Measurements from ENCODE around the gene NHS.

NHS gene

DNA sequence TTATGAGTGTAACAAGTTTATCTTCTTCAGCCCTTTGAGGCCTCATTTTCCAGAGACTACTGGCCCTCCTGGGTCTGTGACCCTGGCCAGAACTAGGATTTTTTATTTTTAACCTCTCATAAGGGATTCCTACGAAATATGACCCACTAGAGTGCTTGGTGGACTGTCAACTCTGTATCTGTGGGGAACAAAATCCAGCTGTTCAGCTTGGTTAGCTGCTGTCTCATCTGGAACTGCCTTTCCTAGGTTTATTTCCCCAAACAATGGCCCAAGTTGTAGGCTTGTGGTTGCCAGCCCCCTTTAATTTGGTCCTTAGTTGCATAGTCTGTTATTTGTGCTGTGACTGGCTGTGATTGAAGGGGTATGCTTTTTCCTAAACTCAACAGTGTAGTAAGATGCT, 56.2 kb downstream of the NHS start:
- Histone ChIP-seq H3K18ac (ENCODE audit: low read length) (no peak overlapping the region), H3K56ac (ENCODE audit: low read length) (no peak overlapping the region), H2BK15ac (replicated peaks; ENCODE audit: low read depth) (no peak overlapping the region), H2BK5ac (ENCODE audit: low read length) (no peak overlapping the region), H3K4me2 (ENCODE audit: low read length) (no peak overlapping the region), H4K5ac (ENCODE audit: low read length) (no peak overlapping the region), H3K9ac (ENCODE audit: low read length) (no peak overlapping the region), H3K4me3 (ENCODE audit: low read length) (no peak overlapping the region), H3K79me2 (ENCODE audit: control insufficient read depth, insufficient read depth, low read length) (no peaks in the 10 kb centered on the region), H3K36me3 (ENCODE audit: control insufficient read depth, insufficient read depth, low read length) (no peaks in the 10 kb centered on the region), H3K4ac (ENCODE audit: low read depth, low read length) (no peak overlapping the region), H4K8ac (ENCODE audit: low read depth, low read length) (no peak overlapping the region), H3K79me1 (ENCODE audit: low read length) (no peaks in the 10 kb centered on the region), H2BK120ac (ENCODE audit: low read depth, low read length) (no peak overlapping the region), H2AK5ac (ENCODE audit: low read length) (no peak overlapping the region), H3K4me1 (ENCODE audit: control insufficient read depth, low read depth, low read length) (no peaks in the 10 kb centered on the region), H3K27me3 (ENCODE audit: insufficient read depth, low read length, poor library complexity) (no peaks in the 10 kb centered on the region), H3K27ac (ENCODE audit: low read depth, low read length) (no peak overlapping the region), H3K23ac (ENCODE audit: low read length) (no peak overlapping the region)
- no CpG with 5 or more reads among the region's 1 CpG for WGBS (ENCODE audit: extremely low coverage, insufficient coverage, low lambda C conversion rate)
- DNase-seq: no peak

DNA sequence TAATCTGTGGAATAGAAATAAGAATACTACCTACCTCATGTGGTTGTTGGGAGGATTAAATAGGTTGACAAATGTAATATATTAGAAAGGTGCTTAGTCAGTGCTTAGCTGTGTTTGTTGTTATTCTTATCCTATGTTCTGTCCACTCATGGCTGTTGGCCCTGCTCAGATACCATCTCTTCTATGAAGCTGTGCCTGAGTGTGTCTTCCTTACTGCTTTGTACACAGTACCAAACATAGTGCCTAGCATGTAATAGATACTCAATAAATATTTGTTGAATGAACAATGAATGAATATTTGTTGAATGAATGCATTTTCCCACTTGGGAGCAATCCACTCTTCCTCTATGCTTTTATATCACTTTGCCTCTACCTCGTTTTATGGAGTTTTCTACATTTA, 57.2 kb downstream of the NHS start:
- Histone ChIP-seq H4K5ac (ENCODE audit: low read length) (no peak overlapping the region), H3K56ac (ENCODE audit: low read length) (no peak overlapping the region), H3K23ac (ENCODE audit: low read length) (no peak overlapping the region), H3K36me3 (ENCODE audit: control insufficient read depth, insufficient read depth, low read length) (no peaks in the 10 kb centered on the region), H3K18ac (ENCODE audit: low read length) (no peak overlapping the region), H3K79me2 (ENCODE audit: control insufficient read depth, insufficient read depth, low read length) (no peaks in the 10 kb centered on the region), H2AK5ac (ENCODE audit: low read length) (no peak overlapping the region), H2BK5ac (ENCODE audit: low read length) (no peak overlapping the region), H3K79me1 (ENCODE audit: low read length) (no peaks in the 10 kb centered on the region), H4K8ac (ENCODE audit: low read depth, low read length) (no peak overlapping the region), H3K4me3 (ENCODE audit: low read length) (no peak overlapping the region), H3K27ac (ENCODE audit: low read depth, low read length) (no peak overlapping the region), H3K9ac (ENCODE audit: low read length) (no peak overlapping the region), H3K27me3 (ENCODE audit: insufficient read depth, low read length, poor library complexity) (no peaks in the 10 kb centered on the region), H3K4me1 (ENCODE audit: control insufficient read depth, low read depth, low read length) (no peaks in the 10 kb centered on the region), H3K4ac (ENCODE audit: low read depth, low read length) (no peak overlapping the region), H2BK120ac (ENCODE audit: low read depth, low read length) (no peak overlapping the region), H3K4me2 (ENCODE audit: low read length) (no peak overlapping the region), H2BK15ac (replicated peaks; ENCODE audit: low read depth) (no peak overlapping the region)
- no CpG with 5 or more reads among the region's 1 CpG for WGBS (ENCODE audit: extremely low coverage, insufficient coverage, low lambda C conversion rate)
- DNase-seq: no peak

GRCh38 chrX:17433965-17434364, 59.0 kb downstream of the NHS start:
- H3K4me3 ChIP-seq (ENCODE audit: low read length): no peak overlapping the region
- no peaks in the 10 kb centered on the region for H3K79me1 ChIP-seq (ENCODE audit: low read length)
- no peak overlapping the region for H3K9ac ChIP-seq (ENCODE audit: low read length)
- H3K27me3 ChIP-seq (ENCODE audit: insufficient read depth, low read length, poor library complexity): no peaks in the 10 kb centered on the region
- H3K4me1 ChIP-seq (ENCODE audit: control insufficient read depth, low read depth, low read length): no peaks in the 10 kb centered on the region
- no peak overlapping the region for H3K23ac ChIP-seq (ENCODE audit: low read length)
- H3K27ac ChIP-seq (ENCODE audit: low read depth, low read length): no peak overlapping the region
- H2BK15ac ChIP-seq (replicated peaks; ENCODE audit: low read depth): no peak overlapping the region
- H2AK5ac ChIP-seq (ENCODE audit: low read length): no peak overlapping the region
- no peak for DNase-seq
- no CpG with 5 or more reads among the region's 3 CpGs for WGBS (ENCODE audit: extremely low coverage, insufficient coverage, low lambda C conversion rate)
- no peaks in the 10 kb centered on the region for H3K36me3 ChIP-seq (ENCODE audit: control insufficient read depth, insufficient read depth, low read length)
- H2BK5ac ChIP-seq (ENCODE audit: low read length): no peak overlapping the region
- H3K56ac ChIP-seq (ENCODE audit: low read length): no peak overlapping the region
- no peak overlapping the region for H4K5ac ChIP-seq (ENCODE audit: low read length)
- no peak overlapping the region for H2BK120ac ChIP-seq (ENCODE audit: low read depth, low read length)
- no peaks in the 10 kb centered on the region for H3K79me2 ChIP-seq (ENCODE audit: control insufficient read depth, insufficient read depth, low read length)
- H3K18ac ChIP-seq (ENCODE audit: low read length): no peak overlapping the region
- H3K4me2 ChIP-seq (ENCODE audit: low read length): no peak overlapping the region
- H3K4ac ChIP-seq (ENCODE audit: low read depth, low read length): no peak overlapping the region
- no peak overlapping the region for H4K8ac ChIP-seq (ENCODE audit: low read depth, low read length)

GRCh38 chrX:17435476-17435875, 60.5 kb downstream of the NHS start:
- no peaks in the 10 kb centered on the region for H3K4me1 ChIP-seq (ENCODE audit: control insufficient read depth, low read depth, low read length)
- DNase-seq: peak; percentile 43
- H3K4me2 ChIP-seq (ENCODE audit: low read length): no peak overlapping the region
- no peak overlapping the region for H4K5ac ChIP-seq (ENCODE audit: low read length)
- WGBS (ENCODE audit: extremely low coverage, insufficient coverage, low lambda C conversion rate): no CpG with 5 or more reads among the region's 4 CpGs
- no peaks in the 10 kb centered on the region for H3K27me3 ChIP-seq (ENCODE audit: insufficient read depth, low read length, poor library complexity)
- peak overlapping the region; percentile 18 for H3K18ac ChIP-seq (ENCODE audit: low read length)
- H3K79me1 ChIP-seq (ENCODE audit: low read length): no peaks in the 10 kb centered on the region
- H2BK15ac ChIP-seq (replicated peaks; ENCODE audit: low read depth): no peak overlapping the region
- no peak overlapping the region for H3K4me3 ChIP-seq (ENCODE audit: low read length)
- H3K4ac ChIP-seq (ENCODE audit: low read depth, low read length): no peak overlapping the region
- H2BK120ac ChIP-seq (ENCODE audit: low read depth, low read length): no peak overlapping the region
- no peak overlapping the region for H3K23ac ChIP-seq (ENCODE audit: low read length)
- no peak overlapping the region for H2AK5ac ChIP-seq (ENCODE audit: low read length)
- H2BK5ac ChIP-seq (ENCODE audit: low read length): no peak overlapping the region
- no peak overlapping the region for H4K8ac ChIP-seq (ENCODE audit: low read depth, low read length)
- no peaks in the 10 kb centered on the region for H3K79me2 ChIP-seq (ENCODE audit: control insufficient read depth, insufficient read depth, low read length)
- H3K9ac ChIP-seq (ENCODE audit: low read length): no peak overlapping the region
- H3K56ac ChIP-seq (ENCODE audit: low read length): no peak overlapping the region
- H3K36me3 ChIP-seq (ENCODE audit: control insufficient read depth, insufficient read depth, low read length): no peaks in the 10 kb centered on the region
- peak overlapping the region; percentile 26 for H3K27ac ChIP-seq (ENCODE audit: low read depth, low read length)

GRCh38 chrX:17438221-17438620, 63.2 kb downstream of the NHS start:
- Histone ChIP-seq H2AK5ac (ENCODE audit: low read length) (no peak overlapping the region), H3K36me3 (ENCODE audit: control insufficient read depth, insufficient read depth, low read length) (no peaks in the 10 kb centered on the region), H3K23ac (ENCODE audit: low read length) (no peak overlapping the region), H2BK120ac (ENCODE audit: low read depth, low read length) (no peak overlapping the region), H3K79me1 (ENCODE audit: low read length) (no peaks in the 10 kb centered on the region), H2BK5ac (ENCODE audit: low read length) (no peak overlapping the region), H3K9ac (ENCODE audit: low read length) (no peak overlapping the region), H3K27ac (ENCODE audit: low read depth, low read length) (no peak overlapping the region), H3K18ac (ENCODE audit: low read length) (no peak overlapping the region), H4K8ac (ENCODE audit: low read depth, low read length) (no peak overlapping the region), H4K5ac (ENCODE audit: low read length) (no peak overlapping the region), H3K4ac (ENCODE audit: low read depth, low read length) (no peak overlapping the region), H3K27me3 (ENCODE audit: insufficient read depth, low read length, poor library complexity) (no peaks in the 10 kb centered on the region), H2BK15ac (replicated peaks; ENCODE audit: low read depth) (no peak overlapping the region), H3K4me1 (ENCODE audit: control insufficient read depth, low read depth, low read length) (no peaks in the 10 kb centered on the region), H3K79me2 (ENCODE audit: control insufficient read depth, insufficient read depth, low read length) (no peaks in the 10 kb centered on the region), H3K4me2 (ENCODE audit: low read length) (no peak overlapping the region), H3K56ac (ENCODE audit: low read length) (no peak overlapping the region), H3K4me3 (ENCODE audit: low read length) (no peak overlapping the region)
- WGBS (ENCODE audit: extremely low coverage, insufficient coverage, low lambda C conversion rate): no CpG with 5 or more reads among the region's 6 CpGs
- no peak for DNase-seq

GRCh38 chrX:17440258-17440657, 65.3 kb downstream of the NHS start:
- Histone ChIP-seq H3K79me2 (ENCODE audit: control insufficient read depth, insufficient read depth, low read length) (no peaks in the 10 kb centered on the region), H3K23ac (ENCODE audit: low read length) (no peak overlapping the region), H3K36me3 (ENCODE audit: control insufficient read depth, insufficient read depth, low read length) (no peaks in the 10 kb centered on the region), H2BK120ac (ENCODE audit: low read depth, low read length) (no peak overlapping the region), H3K4me2 (ENCODE audit: low read length) (no peak overlapping the region), H3K27ac (ENCODE audit: low read depth, low read length) (no peak overlapping the region), H2BK15ac (replicated peaks; ENCODE audit: low read depth) (no peak overlapping the region), H3K56ac (ENCODE audit: low read length) (no peak overlapping the region), H3K9ac (ENCODE audit: low read length) (no peak overlapping the region), H2AK5ac (ENCODE audit: low read length) (no peak overlapping the region), H3K4ac (ENCODE audit: low read depth, low read length) (no peak overlapping the region), H4K8ac (ENCODE audit: low read depth, low read length) (no peak overlapping the region), H3K4me1 (ENCODE audit: control insufficient read depth, low read depth, low read length) (no peaks in the 10 kb centered on the region), H2BK5ac (ENCODE audit: low read length) (no peak overlapping the region), H3K27me3 (ENCODE audit: insufficient read depth, low read length, poor library complexity) (no peaks in the 10 kb centered on the region), H4K5ac (ENCODE audit: low read length) (no peak overlapping the region), H3K18ac (ENCODE audit: low read length) (no peak overlapping the region), H3K4me3 (ENCODE audit: low read length) (no peak overlapping the region), H3K79me1 (ENCODE audit: low read length) (no peaks in the 10 kb centered on the region)
- DNase-seq: no peak
